PC-3 (cell line): ENCODE measurements around the gene MALSU1.

Experiments used
- EZH2phosphoT487 ChIP-seq: fragments of 300-600 bp; sonication (generic); IDR thresholded peaks from 2 replicates; pipeline ENCODE4 v1.6.1; 2018; ENCODE audit warnings: mild to moderate bottlenecking, antibody characterized with exemption, low read length, borderline replicate concordance
- TF ChIP-seq, protein P1 (sequence below): fragments of 300-600 bp; sonication (generic); conservative IDR thresholded peaks from 2 replicates; pipeline ENCODE4 v1.5.1; 2017; ENCODE audit warnings: antibody characterized with exemption, low read depth, mild to moderate bottlenecking, low read length

DNA sequence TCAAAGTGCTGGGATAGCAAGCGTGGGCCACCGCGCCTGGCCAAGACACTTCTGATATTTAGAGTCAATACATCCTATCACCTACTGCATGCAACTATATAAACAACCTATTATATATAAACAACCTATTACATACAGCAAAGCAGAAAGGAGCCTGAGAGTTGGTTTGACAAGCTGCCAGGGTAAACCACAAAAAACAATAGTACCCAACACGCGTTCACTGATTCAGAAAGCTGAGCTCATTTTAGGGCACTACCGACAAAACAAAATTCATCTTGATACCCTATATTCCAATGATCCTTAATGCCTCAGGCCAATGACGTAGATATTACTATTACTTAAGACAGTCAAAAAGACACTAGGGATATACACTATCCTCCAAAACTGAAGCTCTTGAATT lies 16.2 kb downstream of the MALSU1 start:
- TF ChIP-seq, protein P1, sequence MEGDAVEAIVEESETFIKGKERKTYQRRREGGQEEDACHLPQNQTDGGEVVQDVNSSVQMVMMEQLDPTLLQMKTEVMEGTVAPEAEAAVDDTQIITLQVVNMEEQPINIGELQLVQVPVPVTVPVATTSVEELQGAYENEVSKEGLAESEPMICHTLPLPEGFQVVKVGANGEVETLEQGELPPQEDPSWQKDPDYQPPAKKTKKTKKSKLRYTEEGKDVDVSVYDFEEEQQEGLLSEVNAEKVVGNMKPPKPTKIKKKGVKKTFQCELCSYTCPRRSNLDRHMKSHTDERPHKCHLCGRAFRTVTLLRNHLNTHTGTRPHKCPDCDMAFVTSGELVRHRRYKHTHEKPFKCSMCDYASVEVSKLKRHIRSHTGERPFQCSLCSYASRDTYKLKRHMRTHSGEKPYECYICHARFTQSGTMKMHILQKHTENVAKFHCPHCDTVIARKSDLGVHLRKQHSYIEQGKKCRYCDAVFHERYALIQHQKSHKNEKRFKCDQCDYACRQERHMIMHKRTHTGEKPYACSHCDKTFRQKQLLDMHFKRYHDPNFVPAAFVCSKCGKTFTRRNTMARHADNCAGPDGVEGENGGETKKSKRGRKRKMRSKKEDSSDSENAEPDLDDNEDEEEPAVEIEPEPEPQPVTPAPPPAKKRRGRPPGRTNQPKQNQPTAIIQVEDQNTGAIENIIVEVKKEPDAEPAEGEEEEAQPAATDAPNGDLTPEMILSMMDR, result no peak
- no peak for TF ChIP-seq EZH2phosphoT487
